CD4-positive, alpha-beta T cell treated with Interferon gamma for 1 hour (primary cell): ENCODE results near the gene AP1S3.

Experiments
- DNase-seq: peaks from one replicate; pipeline ENCODE4 v3.0.0-alpha.2; 2020

Gene AP1S3

GRCh38 chr2:223712642-223713041, 124.7 kb downstream of the AP1S3 start:
- no peak for DNase-seq

- DNase-seq, result no peak
These were observed 125.6 kb downstream of the AP1S3 start for GRCh38 chr2:223711596-223712326.
